IPS-20b (cell line): Measurements from ENCODE around the gene HOXA5.

ENCODE experiments used
- H3K27ac ChIP-seq: one replicate; pipeline ENCODE4 v1.5.1; 2013; ENCODE audit warnings: low read length
- H3K27me3 ChIP-seq: 2 replicates; pipeline ENCODE4 v1.6.1; 2013; ENCODE audit warnings: mild to moderate bottlenecking, low read length, inconsistent platforms; ENCODE audit not compliant: insufficient read depth
- H3K36me3 ChIP-seq: 2 replicates; pipeline ENCODE4 v1.6.1; 2013; ENCODE audit warnings: low read depth, mild to moderate bottlenecking, inconsistent platforms, low read length, moderate library complexity; ENCODE audit not compliant: insufficient read depth
- H3K4me1 ChIP-seq: 2 replicates; pipeline ENCODE4 v1.6.1; 2013; ENCODE audit warnings: mild to moderate bottlenecking, control low read depth, inconsistent platforms, low read length, moderate library complexity; ENCODE audit not compliant: insufficient read depth
- H3K4me3 ChIP-seq: 2 replicates; pipeline ENCODE4 v1.5.1; 2013; ENCODE audit warnings: mild to moderate bottlenecking, low read length, inconsistent platforms
- H3K9ac ChIP-seq: 2 replicates; pipeline ENCODE4 v1.6.1; 2013; ENCODE audit warnings: low read depth, mild to moderate bottlenecking, inconsistent platforms, low read length, moderate library complexity
- H3K9me3 ChIP-seq: 2 replicates; pipeline ENCODE4 v1.6.1; 2013; ENCODE audit warnings: mild to moderate bottlenecking, low read depth, low read length, inconsistent platforms; ENCODE audit not compliant: insufficient read depth

HOXA5 gene

GRCh38 chr7:27165089-27165995 is 21.9 kb upstream of the HOXA5 start, which contains the start of gene HOXA9:
HOXA9 (minus strand) TSS chr7:27165537; CDS start chr7:27165457, 80 bp downstream.
- Histone ChIP-seq H3K27me3 (peaks cover 100% of the 10 kb centered on the region), H3K27ac (no peak within 1 kb of the TSS), H3K9ac (no peak within 1 kb of the TSS), H3K9me3 (peaks cover 28% of the 10 kb centered on the region; the same call in 1 of the 2 replicates), H3K36me3 (no peaks in the 10 kb centered on the region), H3K4me3 (no peak within 1 kb of the TSS), H3K4me1 (no peaks in the 10 kb centered on the region)

GRCh38 chr7:27164367-27165088 is 21.0 kb upstream of the HOXA5 start:
- Histone ChIP-seq H3K9me3 (peaks cover 28% of the 10 kb centered on the region; the same call in 1 of the 2 replicates), H3K36me3 (no peaks in the 10 kb centered on the region), H3K9ac (no peak overlapping the region), H3K27ac (no peak overlapping the region), H3K27me3 (peaks cover 100% of the 10 kb centered on the region), H3K4me1 (no peaks in the 10 kb centered on the region), H3K4me3 (no peak overlapping the region)

GRCh38 chr7:27164045-27164366 is 20.5 kb upstream of the HOXA5 start:
- no peaks in the 10 kb centered on the region for H3K4me1 ChIP-seq
- no peak overlapping the region for H3K4me3 ChIP-seq
- peaks cover 100% of the 10 kb centered on the region for H3K27me3 ChIP-seq
- H3K27ac ChIP-seq = no peak overlapping the region
- H3K9me3 ChIP-seq = peaks cover 28% of the 10 kb centered on the region; the same call in 1 of the 2 replicates
- H3K36me3 ChIP-seq = no peaks in the 10 kb centered on the region
- no peak overlapping the region for H3K9ac ChIP-seq

- Histone ChIP-seq H3K36me3 (no peaks in the 10 kb centered on the region), H3K4me3 (no peak overlapping the region), H3K9ac (no peak overlapping the region), H3K27ac (no peak overlapping the region), H3K27me3 (peaks cover 100% of the 10 kb centered on the region), H3K4me1 (no peaks in the 10 kb centered on the region), H3K9me3 (peaks cover 28% of the 10 kb centered on the region; the same call in 1 of the 2 replicates)
Observed at GRCh38 chr7:27163288-27164044, 20.0 kb upstream of the HOXA5 start.

GRCh38 chr7:27162561-27163287 is 19.2 kb upstream of the HOXA5 start:
- Histone ChIP-seq H3K4me3 (no peak overlapping the region), H3K27ac (no peak overlapping the region), H3K9ac (no peak overlapping the region), H3K27me3 (peaks cover 100% of the 10 kb centered on the region), H3K36me3 (no peaks in the 10 kb centered on the region), H3K4me1 (no peaks in the 10 kb centered on the region), H3K9me3 (peaks cover 26% of the 10 kb centered on the region; the same call in 1 of the 2 replicates)

- Histone ChIP-seq H3K27ac (no peak overlapping the region), H3K4me3 (no peak overlapping the region), H3K9me3 (peaks cover 32% of the 10 kb centered on the region; the same call in 1 of the 2 replicates), H3K27me3 (peaks cover 100% of the 10 kb centered on the region), H3K36me3 (no peaks in the 10 kb centered on the region), H3K4me1 (no peaks in the 10 kb centered on the region), H3K9ac (no peak overlapping the region)
Observed at GRCh38 chr7:27161721-27162560, 18.5 kb upstream of the HOXA5 start.

GRCh38 chr7:27161214-27161720 is 17.8 kb upstream of the HOXA5 start:
- Histone ChIP-seq H3K4me1 (no peaks in the 10 kb centered on the region), H3K36me3 (no peaks in the 10 kb centered on the region), H3K9me3 (peaks cover 25% of the 10 kb centered on the region; the same call in 1 of the 2 replicates), H3K27ac (no peak overlapping the region), H3K4me3 (no peak overlapping the region), H3K27me3 (peaks cover 100% of the 10 kb centered on the region), H3K9ac (no peak overlapping the region)

- peaks cover 100% of the 10 kb centered on the region for H3K27me3 ChIP-seq
- no peak overlapping the region for H3K27ac ChIP-seq
- H3K9me3 ChIP-seq = peaks cover 22% of the 10 kb centered on the region; the same call in 1 of the 2 replicates
- H3K4me1 ChIP-seq = no peaks in the 10 kb centered on the region
- H3K4me3 ChIP-seq = peak overlapping the region; percentile 47; the same call in 1 of the 2 replicates
- H3K9ac ChIP-seq = no peak overlapping the region
- H3K36me3 ChIP-seq = no peaks in the 10 kb centered on the region
Observed at GRCh38 chr7:27160546-27161213, 17.2 kb upstream of the HOXA5 start.

GRCh38 chr7:27160145-27160545 is 16.7 kb upstream of the HOXA5 start:
- H3K9ac ChIP-seq = no peak overlapping the region
- H3K27ac ChIP-seq = no peak overlapping the region
- H3K4me1 ChIP-seq = no peaks in the 10 kb centered on the region
- H3K27me3 ChIP-seq = peaks cover 100% of the 10 kb centered on the region
- H3K36me3 ChIP-seq = no peaks in the 10 kb centered on the region
- H3K9me3 ChIP-seq = peaks cover 21% of the 10 kb centered on the region; the same call in 1 of the 2 replicates
- H3K4me3 ChIP-seq = peak overlapping the region; percentile 47; the same call in 1 of the 2 replicates
